CD14-positive monocyte (primary cell): ENCODE measurements around the gene RASGRF2. TPM values are rescaled to one million over a fixed set of nuclear protein-coding genes. Genes with fewer than 3 reads are reported as not detected.

ENCODE experiments used
- DNase-seq, 3 donors: peaks; one replicate each; pipeline ENCODE4 v3.0.0-alpha.2; 2011 to 2022
- H2AFZ ChIP-seq: 2 replicates; pipeline ENCODE4 v1.6.0; 2012; ENCODE audit warnings: mild to moderate bottlenecking, low read depth, low read length, inconsistent platforms; ENCODE audit not compliant: insufficient read depth, poor library complexity, severe bottlenecking
- H3K27ac ChIP-seq, 2 donors: 1 replicate in 1 of 2; 2 replicates in 1 of 2; pipeline ENCODE4 v1.5.1; 2012 to 2013; ENCODE audit warnings: low read length in 2 of 2, control low read depth in 1 of 2, inconsistent platforms in 1 of 2, low read depth in 1 of 2, mild to moderate bottlenecking in 1 of 2
- H3K27me3 ChIP-seq, 2 donors: one replicate each; pipeline versions ENCODE4 v1.6.0 to v1.6.1; 2011 to 2013; ENCODE audit warnings: low read length in 2 of 2; ENCODE audit not compliant: control insufficient read depth in 2 of 2, insufficient read depth in 2 of 2
- H3K36me3 ChIP-seq, 2 donors: replicated peaks in 1 of 2; 1 replicate in 1 of 2; 2 replicates in 1 of 2; pipeline versions ENCODE4 v1.5.1 to v1.6.1; 2012 to 2013; ENCODE audit warnings: low read length in 2 of 2, control low read depth in 1 of 2, inconsistent platforms in 1 of 2, mild to moderate bottlenecking in 1 of 2; ENCODE audit not compliant: insufficient read depth in 2 of 2, control insufficient read depth in 1 of 2
- H3K4me1 ChIP-seq, 2 donors: 1 replicate in 1 of 2; 2 replicates in 1 of 2; pipeline versions ENCODE4 v1.5.1 to v1.6.1; 2012 to 2013; ENCODE audit warnings: low read length in 2 of 2, control low read depth in 1 of 2, inconsistent platforms in 1 of 2, mild to moderate bottlenecking in 1 of 2, moderate library complexity in 1 of 2; ENCODE audit not compliant: insufficient read depth in 2 of 2, control insufficient read depth in 1 of 2
- H3K4me2 ChIP-seq: replicated peaks from 2 replicates; pipeline ENCODE3; 2012; ENCODE audit warnings: low read length, moderate library complexity, mild to moderate bottlenecking; ENCODE audit not compliant: poor library complexity, severe bottlenecking; ENCODE audit errors: extremely low read depth
- H3K4me3 ChIP-seq, 3 experiments: fragments of 200-600 bp in 1 of 3; sonication (generic) in 1 of 3; replicated peaks in 1 of 3; 1 replicate in 2 of 3; 2 replicates in 1 of 3; pipeline ENCODE4 v1.5.1; 2011 to 2013; ENCODE audit warnings: low read length in 3 of 3, mild to moderate bottlenecking in 3 of 3, control low read depth in 2 of 3, low read depth in 2 of 3, inconsistent platforms in 1 of 3, moderate library complexity in 1 of 3
- H3K79me2 ChIP-seq: 2 replicates; pipeline ENCODE4 v1.6.0; 2012; ENCODE audit warnings: mild to moderate bottlenecking, control low read depth, inconsistent platforms, low read length, moderate library complexity; ENCODE audit not compliant: insufficient read depth
- H3K9ac ChIP-seq: 2 replicates; pipeline ENCODE4 v1.6.0; 2017; ENCODE audit warnings: low read length, mild to moderate bottlenecking; ENCODE audit not compliant: insufficient read depth, poor library complexity, severe bottlenecking
- H3K9me3 ChIP-seq, 2 donors: replicated peaks in 1 of 2; 1 replicate in 1 of 2; 2 replicates in 1 of 2; pipeline versions ENCODE4 v1.5.1 to v1.6.1; 2012 to 2013; ENCODE audit warnings: low read length in 2 of 2, control low read depth in 1 of 2; ENCODE audit not compliant: control insufficient read depth in 1 of 2, insufficient read depth in 1 of 2
- H4K20me1 ChIP-seq: 2 replicates; pipeline ENCODE4 v1.6.0; 2012; ENCODE audit warnings: mild to moderate bottlenecking, low read length, control low read depth, moderate library complexity; ENCODE audit not compliant: insufficient read depth
- H3K27ac Mint-ChIP-seq, 7 donors: one replicate each; pipeline ENCODE4 v1.8.0; 2020; ENCODE audit warnings: mild to moderate bottlenecking in 7 of 7, mixed read lengths in 7 of 7, moderate library complexity in 6 of 7, inconsistent platforms in 2 of 7
- H3K27me3 Mint-ChIP-seq, 3 donors: one replicate each; pipeline ENCODE4 v1.8.0; 2021 to 2022; ENCODE audit warnings: low read depth in 3 of 3, mild to moderate bottlenecking in 3 of 3, mixed read lengths in 3 of 3, moderate library complexity in 3 of 3, inconsistent platforms in 1 of 3
- H3K36me3 Mint-ChIP-seq, 2 donors: one replicate each; pipeline ENCODE4 v1.8.0; 2020; ENCODE audit warnings: mixed read lengths in 2 of 2, inconsistent platforms in 1 of 2, mild to moderate bottlenecking in 1 of 2
- H3K4me1 Mint-ChIP-seq: one replicate; pipeline ENCODE4 v1.8.0; 2020; ENCODE audit warnings: mild to moderate bottlenecking, mixed read lengths
- H3K4me3 Mint-ChIP-seq, 2 donors: one replicate each; pipeline ENCODE4 v1.8.0; 2020; ENCODE audit warnings: mild to moderate bottlenecking in 2 of 2, mixed read lengths in 2 of 2, moderate library complexity in 1 of 2
- H3K9me3 Mint-ChIP-seq, 7 donors: one replicate each; pipeline ENCODE4 v1.8.0; 2020 to 2022; ENCODE audit warnings: mixed read lengths in 7 of 7, mild to moderate bottlenecking in 6 of 7, moderate library complexity in 6 of 7, inconsistent platforms in 2 of 7
- WGBS: methylation state at CpG from one replicate; pipeline ENCODE4 v1.1.5; 2013; ENCODE audit warnings: missing lambda C conversion rate; ENCODE audit not compliant: insufficient coverage; 5-methylcytosine and 5-hydroxymethylcytosine counted together
- intact Hi-C, 2 donors: fragments of 100-400 bp; cut with micrococcal nuclease; formaldehyde crosslinking; loops; one replicate each; pipeline versions ENCODE4 v1.15.0 to v1.15.1; 2023
- polyA plus RNA-seq, 3 donors: library from polyadenylated mRNA; depleted of rRNA in 1 of 3; unstranded in 2 of 3; stranded (reverse) in 1 of 3; fragments of 300-500 nt in 2 of 3; fragments of >200 nt in 1 of 3; fragmentation: Illumina TruSeq in 2 of 3; gene quantifications; 1 replicate in 2 of 3; 2 replicates in 1 of 3; pipeline ENCODE4 v1.2.3, GENCODE V29; 2012 to 2021
- TF ChIP-seq, protein P1 (sequence below): fragments of 200-600 bp; IDR thresholded peaks from one replicate; pipeline ENCODE4 v1.8.0; 2022; ENCODE audit warnings: antibody characterized with exemption, mild to moderate bottlenecking

RASGRF2 gene
- polyA plus RNA-seq, 3 donors = 0.01 to 0.02 TPM; not detected in 1

- intact Hi-C loops = no loop called here
Observed at GRCh38 chr5:81226286-81226685, 266.1 kb downstream of the RASGRF2 start.

DNA sequence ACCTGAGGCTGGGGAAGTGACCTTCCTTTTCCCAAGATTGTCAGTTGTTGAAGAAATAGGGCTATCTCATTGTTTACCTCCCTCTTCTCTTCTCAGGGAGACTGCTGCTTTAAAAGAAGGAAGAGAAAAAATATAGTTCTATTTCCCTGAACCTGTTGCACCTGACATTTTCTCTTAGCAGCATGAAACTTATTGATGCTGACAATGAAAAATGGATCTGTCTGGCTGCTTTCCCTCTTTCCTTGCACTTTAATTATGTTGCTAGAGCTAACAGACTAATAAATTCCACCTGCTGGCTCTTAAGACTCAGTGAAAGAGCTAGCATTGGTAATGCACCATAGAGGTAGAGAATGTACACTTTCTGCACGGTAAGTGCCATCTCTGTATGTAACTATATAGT, 266.8 kb downstream of the RASGRF2 start:
- H3K4me1 Mint-ChIP-seq = peaks cover 3% of the 10 kb centered on the region
- Histone ChIP-seq H3K9me3 (no peaks in the 10 kb centered on the region), H3K4me1 (no peaks in the 10 kb centered on the region), H3K36me3 (no peaks in the 10 kb centered on the region), H3K79me2 (no peaks in the 10 kb centered on the region), H3K9ac (no peak overlapping the region), H2AFZ (no peak overlapping the region), H3K27ac (no peak overlapping the region), H3K4me3 (no peak overlapping the region), H4K20me1 (no peaks in the 10 kb centered on the region), H3K27me3 (no peaks in the 10 kb centered on the region), H3K4me2 (no peak overlapping the region)
- intact Hi-C loops = no loop called here
- TF ChIP-seq, protein P1, sequence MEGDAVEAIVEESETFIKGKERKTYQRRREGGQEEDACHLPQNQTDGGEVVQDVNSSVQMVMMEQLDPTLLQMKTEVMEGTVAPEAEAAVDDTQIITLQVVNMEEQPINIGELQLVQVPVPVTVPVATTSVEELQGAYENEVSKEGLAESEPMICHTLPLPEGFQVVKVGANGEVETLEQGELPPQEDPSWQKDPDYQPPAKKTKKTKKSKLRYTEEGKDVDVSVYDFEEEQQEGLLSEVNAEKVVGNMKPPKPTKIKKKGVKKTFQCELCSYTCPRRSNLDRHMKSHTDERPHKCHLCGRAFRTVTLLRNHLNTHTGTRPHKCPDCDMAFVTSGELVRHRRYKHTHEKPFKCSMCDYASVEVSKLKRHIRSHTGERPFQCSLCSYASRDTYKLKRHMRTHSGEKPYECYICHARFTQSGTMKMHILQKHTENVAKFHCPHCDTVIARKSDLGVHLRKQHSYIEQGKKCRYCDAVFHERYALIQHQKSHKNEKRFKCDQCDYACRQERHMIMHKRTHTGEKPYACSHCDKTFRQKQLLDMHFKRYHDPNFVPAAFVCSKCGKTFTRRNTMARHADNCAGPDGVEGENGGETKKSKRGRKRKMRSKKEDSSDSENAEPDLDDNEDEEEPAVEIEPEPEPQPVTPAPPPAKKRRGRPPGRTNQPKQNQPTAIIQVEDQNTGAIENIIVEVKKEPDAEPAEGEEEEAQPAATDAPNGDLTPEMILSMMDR = no peak
- H3K4me3 Mint-ChIP-seq = no peak overlapping the region
- no peaks in the 10 kb centered on the region for H3K9me3 Mint-ChIP-seq
- H3K27me3 Mint-ChIP-seq = peaks cover 2 to 3% (median 2%) of the 10 kb centered on the region in 3 donors
- WGBS = no CpG with 5 or more reads among the region's 1 CpG
- no peak overlapping the region for H3K27ac Mint-ChIP-seq
- DNase-seq = no peak
- no peaks in the 10 kb centered on the region for H3K36me3 Mint-ChIP-seq

More at GRCh38 chr5:81226286-81226685, 266.1 kb downstream of the RASGRF2 start:
- Histone ChIP-seq H3K9ac (no peak overlapping the region), H3K36me3 (no peaks in the 10 kb centered on the region), H3K27ac (no peak overlapping the region), H2AFZ (no peak overlapping the region), H4K20me1 (no peaks in the 10 kb centered on the region), H3K27me3 (no peaks in the 10 kb centered on the region), H3K9me3 (no peaks in the 10 kb centered on the region), H3K79me2 (no peaks in the 10 kb centered on the region), H3K4me2 (no peak overlapping the region), H3K4me3 (no peak overlapping the region), H3K4me1 (no peaks in the 10 kb centered on the region)
- WGBS = no CpG with 5 or more reads among the region's 2 CpGs
- Mint-ChIP-seq H3K9me3 (no peaks in the 10 kb centered on the region), H3K27ac (no peak overlapping the region), H3K4me3 (no peak overlapping the region), H3K27me3 (peaks cover 2 to 3% (median 3%) of the 10 kb centered on the region in 3 donors), H3K4me1 (peaks cover 3% of the 10 kb centered on the region), H3K36me3 (no peaks in the 10 kb centered on the region)
- TF ChIP-seq, protein P1 = no peak
- no peak for DNase-seq
